Endothelial cell of umbilical vein (primary cell): ENCODE measurements around the gene FSTL3. TPM values are rescaled to one million over a fixed set of nuclear protein-coding genes. Genes with fewer than 3 reads are reported as not detected.

Source experiments
- BruUV-seq: library from RNA; stranded (reverse); fragments of 400-500 nt; replicated peaks from 2 replicates; lab custom pipeline; 2021; lab: Mats Ljungman, UMichigan
- CTCF ChIA-PET: fragments of 300-600, 350-600 bp; sonication (Branson Sonifier 250); formaldehyde crosslinking; loops from one replicate; lab custom pipeline; 2021; ENCODE audit warnings: antibody characterized with exemption, inconsistent platforms; lab: Charles Lee
- POLR2A ChIA-PET: fragments of 300-600, 350-600 bp; sonication (Branson Sonifier 250); formaldehyde crosslinking; loops from one replicate; lab custom pipeline; 2021; ENCODE audit warnings: antibody characterized with exemption, inconsistent platforms; lab: Charles Lee
- DNase-seq: peaks from one replicate; pipeline ENCODE4 v3.0.0-alpha.2; 2011; ENCODE audit warnings: low read depth, low spot score
- FAIRE-seq: peaks from 2 replicates; lab custom pipeline; 2011; peaks lifted over from hg19 to GRCh38; lab: Jason Lieb, UNC
- H2AFZ ChIP-seq: 2 replicates; pipeline ENCODE4 v1.6.0; 2012; ENCODE audit warnings: low read depth, low read length, control low read depth, inconsistent platforms
- H3K27ac ChIP-seq: 2 replicates; pipeline ENCODE4 v1.5.1; 2011; ENCODE audit warnings: low read depth, mild to moderate bottlenecking, control low read depth, low read length, moderate library complexity; ENCODE audit not compliant: insufficient read depth
- H3K27me3 ChIP-seq, 2 experiments: 2 replicates each; pipeline versions ENCODE4 v1.6.0 to v1.6.1; 2011; ENCODE audit warnings: low read length in 2 of 2, mixed read lengths in 1 of 2; ENCODE audit not compliant: control insufficient read depth in 2 of 2, insufficient read depth in 2 of 2
- H3K36me3 ChIP-seq, 2 experiments: 2 replicates in 1 of 2; 3 replicates in 1 of 2; pipeline ENCODE4 v1.5.1; 2011; ENCODE audit warnings: low read length in 2 of 2, mild to moderate bottlenecking in 1 of 2, moderate library complexity in 1 of 2; ENCODE audit not compliant: control insufficient read depth in 2 of 2, insufficient read depth in 2 of 2; ENCODE audit errors: extremely low read depth in 1 of 2
- H3K4me1 ChIP-seq: 3 replicates; pipeline ENCODE4 v1.5.1; 2011; ENCODE audit warnings: mild to moderate bottlenecking, low read length; ENCODE audit not compliant: control insufficient read depth, insufficient read depth; ENCODE audit errors: extremely low read depth
- H3K4me2 ChIP-seq: 2 replicates; pipeline ENCODE4 v1.6.1; 2011; ENCODE audit warnings: low read length, control low read depth, mixed read lengths; ENCODE audit not compliant: insufficient read depth
- H3K4me3 ChIP-seq, 3 experiments: fragments of 200-600 bp in 1 of 3; sonication (generic), shearing (Covaris generic) in 1 of 3; replicated peaks in 1 of 3; 2 replicates each; pipeline ENCODE4 v1.5.1; 2011 to 2016; ENCODE audit warnings: control low read depth in 3 of 3, low read length in 3 of 3, mild to moderate bottlenecking in 2 of 3, inconsistent platforms in 1 of 3, low read depth in 1 of 3, moderate library complexity in 1 of 3; ENCODE audit not compliant: insufficient read depth in 1 of 3
- H3K79me2 ChIP-seq: 2 replicates; pipeline ENCODE4 v1.6.0; 2012; ENCODE audit warnings: low read length, inconsistent platforms; ENCODE audit not compliant: control insufficient read depth, insufficient read depth
- H3K9ac ChIP-seq: replicated peaks from 2 replicates; pipeline ENCODE3; 2011; ENCODE audit warnings: low read length, control low read depth; ENCODE audit not compliant: insufficient read depth; ENCODE audit errors: extremely low read depth
- H3K9me1 ChIP-seq: replicated peaks from 3 replicates; pipeline ENCODE4 v1.6.0; 2011; ENCODE audit warnings: mild to moderate bottlenecking, low read length; ENCODE audit not compliant: control insufficient read depth, insufficient read depth; ENCODE audit errors: extremely low read depth
- H3K9me3 ChIP-seq: replicated peaks from 2 replicates; pipeline ENCODE4 v1.5.1; 2012; ENCODE audit warnings: low read length, inconsistent platforms; ENCODE audit not compliant: control insufficient read depth, insufficient read depth
- H4K20me1 ChIP-seq: replicated peaks from 2 replicates; pipeline ENCODE3; 2011; ENCODE audit warnings: mild to moderate bottlenecking, low read length; ENCODE audit not compliant: control insufficient read depth, insufficient read depth; ENCODE audit errors: extremely low read depth
- CTCF ChIP-seq, 2 donors: IDR thresholded peaks; 1 replicate in 1 of 2; 2 replicates in 1 of 2; pipeline ENCODE4 v1.5.1; 2011; ENCODE audit warnings: low read length in 2 of 2, mild to moderate bottlenecking in 2 of 2, moderate library complexity in 2 of 2, control low read depth in 1 of 2, inconsistent platforms in 1 of 2, low read depth in 1 of 2; ENCODE audit not compliant: insufficient read depth in 1 of 2; ENCODE audit errors: extremely low read depth in 1 of 2
- EZH2 ChIP-seq: IDR thresholded peaks from 2 replicates; pipeline ENCODE4 v1.6.1; 2012; ENCODE audit warnings: borderline replicate concordance, low read depth, mild to moderate bottlenecking, moderate library complexity, low read length, inconsistent platforms; ENCODE audit not compliant: severe bottlenecking
- FOS ChIP-seq: IDR thresholded peaks from 2 replicates; pipeline ENCODE4 v1.6.1; 2011; ENCODE audit warnings: mild to moderate bottlenecking, low read length, moderate library complexity, borderline replicate concordance; ENCODE audit not compliant: insufficient read depth
- GATA2 ChIP-seq: IDR thresholded peaks from 2 replicates; pipeline ENCODE4 v1.7.0; 2011; ENCODE audit warnings: low read depth, mild to moderate bottlenecking, moderate library complexity, mixed read lengths, low read length; ENCODE audit not compliant: insufficient read length, insufficient read depth
- JUN ChIP-seq: IDR thresholded peaks from 2 replicates; pipeline ENCODE4 v1.6.1; 2011; ENCODE audit warnings: borderline replicate concordance, low read depth; ENCODE audit not compliant: insufficient read length, insufficient read depth
- MAX ChIP-seq: IDR thresholded peaks from 2 replicates; pipeline ENCODE4 v1.6.1; 2011; ENCODE audit not compliant: insufficient read depth, insufficient read length
- MYC ChIP-seq: IDR thresholded peaks from one replicate; pipeline ENCODE4 v1.6.1; 2011; ENCODE audit warnings: mild to moderate bottlenecking, low read depth, low read length
- POLR2A ChIP-seq: IDR thresholded peaks from 2 replicates; pipeline ENCODE4 v1.6.1; 2012; ENCODE audit warnings: low read depth, mild to moderate bottlenecking, control low read depth, low read length
- POLR2AphosphoS5 ChIP-seq: IDR thresholded peaks from 2 replicates; pipeline ENCODE4 v1.6.1; 2012; ENCODE audit warnings: low read depth, mild to moderate bottlenecking, control low read depth, low read length, moderate library complexity; ENCODE audit not compliant: insufficient read depth
- dilution Hi-C: fragments of 300-500 bp; cut with MboI; formaldehyde crosslinking; loops from one replicate; pipeline ENCODE4 v1.15.0; 2019; ENCODE audit warnings: low sequenced_read_pairs; ENCODE audit not compliant: extremely low pct_ligation_motif_present
- intact Hi-C: fragments of 100-400 bp; cut with micrococcal nuclease; formaldehyde crosslinking; loops from one replicate; pipeline ENCODE4 v1.10.0; 2022
- polyA plus RNA-seq, 4 experiments: library from polyadenylated mRNA; depleted of rRNA in 3 of 4; stranded (reverse) in 3 of 4; unstranded in 1 of 4; fragments of >200 nt; gene quantifications; 2 replicates each; pipeline versions ENCODE4 v1.2.1 to v1.2.3, GENCODE V29; 2011 to 2012; ENCODE audit warnings: missing spikeins in 1 of 4
- total RNA-seq: library from RNA; stranded (reverse); gene quantifications from 2 replicates; pipeline ENCODE4 v1.2.3, GENCODE V29; 2021

Gene FSTL3
- total and polyA plus RNA-seq, 2 donors (not counting 3 experiments of a cell fraction or from before 2014, with no cell fraction given): 19.9 to 45.2 TPM

GRCh38 chr19:690203-690602, 14.0 kb downstream of the FSTL3 start:
- Histone ChIP-seq H3K9me1 (no peaks in the 10 kb centered on the region), H3K9ac (no peak overlapping the region), H2AFZ (no peak overlapping the region), H3K27ac (no peak overlapping the region), H4K20me1 (no peaks in the 10 kb centered on the region), H3K27me3 (no peaks in the 10 kb centered on the region), H3K9me3 (no peaks in the 10 kb centered on the region), H3K4me3 (no peak overlapping the region), H3K36me3 (no peaks in the 10 kb centered on the region), H3K4me1 (no peaks in the 10 kb centered on the region), H3K4me2 (no peak overlapping the region), H3K79me2 (no peaks in the 10 kb centered on the region)
- TF ChIP-seq JUN: no peak
- TF ChIP-seq GATA2: no peak
- no peak for TF ChIP-seq POLR2A
- no peak for TF ChIP-seq MYC
- no peak for TF ChIP-seq FOS
- TF ChIP-seq CTCF (IDR thresholded peaks at IDR 0.05; ENCODE audit: extremely low read depth in 1 of 2, insufficient read depth in 1 of 2, low read depth in 1 of 2, low read length in 2 of 2): no peak
- TF ChIP-seq EZH2: no peak
- TF ChIP-seq MAX: no peak
- no peak for TF ChIP-seq POLR2AphosphoS5
- ChIA-PET CTCF (no interaction called here), POLR2A (no interaction called here)
- intact Hi-C loops: no loop called here
- DNase-seq (no peak), FAIRE-seq (no peak)
- dilution Hi-C loops: no loop called here
- no TSS peak for BruUV-seq
